HCT116 (cell line): ENCODE results near the gene ALKBH7. TPM values are rescaled to one million over a fixed set of nuclear protein-coding genes. Genes with fewer than 3 reads are reported as not detected.

ENCODE experiments used
- ATAC-seq: fragments of 200-7000 bp; cut with Tn5 transposase; 2 replicates; pipeline ENCODE4 v1.9.1; 2020; ENCODE audit warnings: mild to moderate bottlenecking, moderate library complexity
- BruUV-seq: library from RNA; stranded (reverse); fragments of 400-500 nt; replicated peaks from 2 replicates; lab custom pipeline; 2021; lab: Mats Ljungman, UMichigan
- CTCF ChIA-PET: fragments of 300-600 bp; sonication (Branson Sonifier 250); formaldehyde crosslinking; loops from one replicate; lab custom pipeline; 2021; ENCODE audit warnings: antibody characterized with exemption; lab: Charles Lee
- POLR2A ChIA-PET: fragments of 300-600, 350-600 bp; sonication (Branson Sonifier 250); formaldehyde crosslinking; loops from one replicate; lab custom pipeline; 2021; ENCODE audit warnings: antibody characterized with exemption; lab: Charles Lee
- RAD21 ChIA-PET, 2 experiments: fragments of 300-600 bp; sonication (Branson Sonifier 250); formaldehyde crosslinking; loops; one replicate each; lab custom pipeline; 2023; ENCODE audit warnings: low total read pairs in 2 of 2; ENCODE audit not compliant: uncharacterized antibody in 2 of 2, unreplicated experiment in 2 of 2, low non-redundant PET in 1 of 2; lab: Charles Lee
- DNase-seq: peaks from one replicate; pipeline ENCODE4 v3.0.0-alpha.2; 2010; ENCODE audit warnings: low read depth, low spot score
- H2AFZ ChIP-seq: fragments of 200-600 bp; shearing (Covaris generic), sonication (generic); 2 replicates; pipeline ENCODE4 v1.6.1; 2017; ENCODE audit warnings: low read depth, mixed run types, mixed read lengths, antibody characterized with exemption, low read length; ENCODE audit not compliant: poor library complexity, severe bottlenecking
- H3K27ac ChIP-seq: 2 replicates; pipeline ENCODE4 v1.5.1; 2012; ENCODE audit warnings: low read depth, low read length
- H3K27me3 ChIP-seq: fragments of 200-600 bp; sonication (generic); 2 replicates; pipeline ENCODE4 v1.6.1; 2016; ENCODE audit warnings: mixed run types, low read length, mixed read lengths; ENCODE audit not compliant: insufficient read depth
- H3K36me3 ChIP-seq, 2 experiments: fragments of 200-500 bp in 1 of 2; fragments of 200-600 bp in 1 of 2; sonication (Bioruptor generic) in 1 of 2; sonication (generic) in 1 of 2; 2 replicates each; pipeline versions ENCODE4 v1.5.1 to v1.6.1; 2014 to 2016; ENCODE audit warnings: low read length in 2 of 2, inconsistent platforms in 1 of 2, mixed read lengths in 1 of 2, mixed run types in 1 of 2; ENCODE audit not compliant: insufficient read depth in 2 of 2, control insufficient read depth in 1 of 2
- H3K4me1 ChIP-seq, 2 experiments: fragments of 200-600 bp in 1 of 2; sonication (generic) in 1 of 2; 2 replicates each; pipeline versions ENCODE4 v1.5.1 to v1.6.1; 2012 to 2017; ENCODE audit warnings: low read length in 2 of 2, inconsistent platforms in 1 of 2, mild to moderate bottlenecking in 1 of 2, mixed read lengths in 1 of 2, mixed run types in 1 of 2, moderate library complexity in 1 of 2; ENCODE audit not compliant: insufficient read depth in 2 of 2, control insufficient read depth in 1 of 2
- H3K4me2 ChIP-seq: fragments of 200-600 bp; sonication (generic); 2 replicates; pipeline ENCODE4 v1.6.1; 2017; ENCODE audit warnings: mixed run types, low read length, mixed read lengths
- H3K4me3 ChIP-seq, 2 experiments: fragments of 200-600 bp in 1 of 2; sonication (generic) in 1 of 2; replicated peaks in 1 of 2; 2 replicates each; pipeline ENCODE4 v1.5.1; 2011 to 2016; ENCODE audit warnings: low read length in 2 of 2, control low read depth in 1 of 2, low read depth in 1 of 2, mild to moderate bottlenecking in 1 of 2, mixed read lengths in 1 of 2, mixed run types in 1 of 2
- H3K79me2 ChIP-seq: fragments of 200-600 bp; sonication (generic); 2 replicates; pipeline ENCODE4 v1.6.1; 2017; ENCODE audit warnings: mild to moderate bottlenecking, mixed run types, low read length, moderate library complexity, mixed read lengths; ENCODE audit not compliant: insufficient read depth
- H3K9ac ChIP-seq: fragments of 200-600 bp; sonication (generic); 2 replicates; pipeline ENCODE4 v1.6.1; 2016; ENCODE audit warnings: low read length, mixed read lengths
- H3K9me2 ChIP-seq: fragments of 200-600 bp; sonication (generic), shearing (Covaris generic); 2 replicates; pipeline ENCODE4 v1.6.1; 2017; ENCODE audit warnings: mixed run types, mild to moderate bottlenecking, moderate library complexity; ENCODE audit not compliant: insufficient read depth
- H3K9me3 ChIP-seq, 2 experiments: fragments of 200-500 bp in 1 of 2; fragments of 200-600 bp in 1 of 2; sonication (Bioruptor generic) in 1 of 2; sonication (generic) in 1 of 2; 2 replicates each; pipeline ENCODE4 v1.6.1; 2014 to 2017; ENCODE audit warnings: low read length in 2 of 2, mixed read lengths in 2 of 2, inconsistent platforms in 1 of 2, low read depth in 1 of 2, mild to moderate bottlenecking in 1 of 2, mixed run types in 1 of 2, moderate library complexity in 1 of 2; ENCODE audit not compliant: control insufficient read depth in 1 of 2, insufficient read depth in 1 of 2
- H4K20me1 ChIP-seq: fragments of 200-600 bp; sonication (generic), shearing (Covaris generic); 2 replicates; pipeline ENCODE4 v1.6.1; 2017; ENCODE audit warnings: mixed run types, mild to moderate bottlenecking, moderate library complexity; ENCODE audit not compliant: insufficient read depth
- CBX3 ChIP-seq: IDR thresholded peaks from 2 replicates; pipeline ENCODE4 v1.6.1; 2012; ENCODE audit warnings: low read depth
- CEBPB ChIP-seq: IDR thresholded peaks from 2 replicates; pipeline ENCODE4 v1.6.1; 2012; ENCODE audit warnings: low read depth
- FOSL1 ChIP-seq: IDR thresholded peaks from 2 replicates; pipeline ENCODE4 v1.6.1; 2012; ENCODE audit warnings: low read depth
- JUND ChIP-seq: IDR thresholded peaks from 2 replicates; pipeline ENCODE4 v1.6.1; 2012
- MAX ChIP-seq: IDR thresholded peaks from 2 replicates; pipeline ENCODE4 v1.6.1; 2012
- POLR2A ChIP-seq: IDR thresholded peaks from 2 replicates; pipeline ENCODE4 v1.7.0; 2011; ENCODE audit warnings: borderline replicate concordance; ENCODE audit not compliant: insufficient read depth, insufficient read length; ENCODE audit errors: extremely low read depth
- RAD21 ChIP-seq: IDR thresholded peaks from 2 replicates; pipeline ENCODE4 v1.6.1; 2012; ENCODE audit warnings: low read depth, mild to moderate bottlenecking
- SIN3A ChIP-seq: IDR thresholded peaks from 2 replicates; pipeline ENCODE4 v1.6.1; 2012; ENCODE audit warnings: low read depth
- SP1 ChIP-seq: IDR thresholded peaks from 2 replicates; pipeline ENCODE4 v1.6.1; 2012; ENCODE audit warnings: low read depth
- ZFX ChIP-seq: fragments of 450-650 bp; IDR thresholded peaks from 2 replicates; pipeline ENCODE4 v1.6.1; 2017
- intact Hi-C: fragments of 100-400 bp; cut with micrococcal nuclease; formaldehyde crosslinking; loops from 2 replicates; pipeline ENCODE4 v1.10.0; 2022
- total RNA-seq: library from RNA; stranded (reverse); gene quantifications from one replicate; pipeline ENCODE4 v1.2.1, GENCODE V29; 2021; ENCODE audit not compliant: unreplicated experiment
- TF ChIP-seq, protein P1 (sequence below): IDR thresholded peaks from 2 replicates; pipeline ENCODE4 v1.6.1; 2011; ENCODE audit warnings: mild to moderate bottlenecking, low read length, moderate library complexity; ENCODE audit not compliant: insufficient replicate concordance; ENCODE audit errors: extremely low read depth
- TF ChIP-seq, protein P2 (sequence below): IDR thresholded peaks from 2 replicates; pipeline ENCODE4 v1.6.1; 2012; ENCODE audit warnings: low read depth
- TF ChIP-seq, protein P3 (sequence below): IDR thresholded peaks from 2 replicates; pipeline ENCODE4 v1.6.1; 2012

The ALKBH7 gene
- total RNA-seq, 1 experiment from 2014 or later, result 57.1 TPM

DNA sequence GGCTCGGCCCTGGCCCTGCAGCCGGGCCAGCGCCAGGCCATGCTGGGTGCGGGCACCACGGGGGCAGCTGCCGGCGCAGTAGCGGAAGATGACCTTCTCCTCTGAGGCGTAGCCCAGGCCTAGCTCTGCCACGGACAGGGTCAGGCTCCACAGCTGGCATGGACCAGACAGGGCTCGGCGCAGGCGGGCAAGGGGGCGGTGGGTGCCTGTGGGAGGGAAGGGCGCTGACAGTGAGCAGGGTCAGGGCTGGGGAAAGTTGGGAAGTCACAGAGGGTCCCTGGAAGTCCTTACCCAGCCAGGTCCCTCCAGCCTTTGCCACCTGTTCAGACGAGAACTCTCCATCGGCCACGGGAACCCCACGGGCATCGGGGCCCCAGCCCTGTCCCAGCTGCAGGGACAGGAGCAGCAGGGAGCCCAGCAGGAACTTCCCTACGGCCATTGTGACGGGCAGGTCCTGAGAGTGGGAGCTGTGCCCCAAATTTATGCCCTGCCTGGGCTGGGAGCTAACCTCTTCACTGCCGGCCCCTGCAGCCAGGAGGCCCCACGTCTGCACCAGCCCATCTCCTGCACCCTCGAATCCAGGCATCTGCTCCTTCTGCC is 2.9 kb downstream of the ALKBH7 start, which contains the start of gene PSPN:
TSS of gene PSPN (minus strand) at position 523 of the 600 bp plus-strand sequence. CDS start at position 439, 84 bp downstream.
- no TSS peak for BruUV-seq
- peaks cover 5 to 16% of the 10 kb centered on the region in 2 experiments; a peak in 3 of 4 replicates for H3K4me1 ChIP-seq
- no peaks in the 10 kb centered on the region for H3K79me2 ChIP-seq
- no peaks in the 10 kb centered on the region for H3K9me2 ChIP-seq
- TF ChIP-seq CEBPB, result no peak
- no peak for TF ChIP-seq ZFX
- no peak for TF ChIP-seq CBX3
- no peak for TF ChIP-seq JUND
- TF ChIP-seq FOSL1, result no peak
- no peak for TF ChIP-seq SIN3A
- TF ChIP-seq, protein P1, sequence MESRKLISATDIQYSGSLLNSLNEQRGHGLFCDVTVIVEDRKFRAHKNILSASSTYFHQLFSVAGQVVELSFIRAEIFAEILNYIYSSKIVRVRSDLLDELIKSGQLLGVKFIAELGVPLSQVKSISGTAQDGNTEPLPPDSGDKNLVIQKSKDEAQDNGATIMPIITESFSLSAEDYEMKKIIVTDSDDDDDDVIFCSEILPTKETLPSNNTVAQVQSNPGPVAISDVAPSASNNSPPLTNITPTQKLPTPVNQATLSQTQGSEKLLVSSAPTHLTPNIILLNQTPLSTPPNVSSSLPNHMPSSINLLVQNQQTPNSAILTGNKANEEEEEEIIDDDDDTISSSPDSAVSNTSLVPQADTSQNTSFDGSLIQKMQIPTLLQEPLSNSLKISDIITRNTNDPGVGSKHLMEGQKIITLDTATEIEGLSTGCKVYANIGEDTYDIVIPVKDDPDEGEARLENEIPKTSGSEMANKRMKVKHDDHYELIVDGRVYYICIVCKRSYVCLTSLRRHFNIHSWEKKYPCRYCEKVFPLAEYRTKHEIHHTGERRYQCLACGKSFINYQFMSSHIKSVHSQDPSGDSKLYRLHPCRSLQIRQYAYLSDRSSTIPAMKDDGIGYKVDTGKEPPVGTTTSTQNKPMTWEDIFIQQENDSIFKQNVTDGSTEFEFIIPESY, result no peak
- TF ChIP-seq POLR2A, result no peak
- no peak for TF ChIP-seq SP1
- TF ChIP-seq, protein P2, sequence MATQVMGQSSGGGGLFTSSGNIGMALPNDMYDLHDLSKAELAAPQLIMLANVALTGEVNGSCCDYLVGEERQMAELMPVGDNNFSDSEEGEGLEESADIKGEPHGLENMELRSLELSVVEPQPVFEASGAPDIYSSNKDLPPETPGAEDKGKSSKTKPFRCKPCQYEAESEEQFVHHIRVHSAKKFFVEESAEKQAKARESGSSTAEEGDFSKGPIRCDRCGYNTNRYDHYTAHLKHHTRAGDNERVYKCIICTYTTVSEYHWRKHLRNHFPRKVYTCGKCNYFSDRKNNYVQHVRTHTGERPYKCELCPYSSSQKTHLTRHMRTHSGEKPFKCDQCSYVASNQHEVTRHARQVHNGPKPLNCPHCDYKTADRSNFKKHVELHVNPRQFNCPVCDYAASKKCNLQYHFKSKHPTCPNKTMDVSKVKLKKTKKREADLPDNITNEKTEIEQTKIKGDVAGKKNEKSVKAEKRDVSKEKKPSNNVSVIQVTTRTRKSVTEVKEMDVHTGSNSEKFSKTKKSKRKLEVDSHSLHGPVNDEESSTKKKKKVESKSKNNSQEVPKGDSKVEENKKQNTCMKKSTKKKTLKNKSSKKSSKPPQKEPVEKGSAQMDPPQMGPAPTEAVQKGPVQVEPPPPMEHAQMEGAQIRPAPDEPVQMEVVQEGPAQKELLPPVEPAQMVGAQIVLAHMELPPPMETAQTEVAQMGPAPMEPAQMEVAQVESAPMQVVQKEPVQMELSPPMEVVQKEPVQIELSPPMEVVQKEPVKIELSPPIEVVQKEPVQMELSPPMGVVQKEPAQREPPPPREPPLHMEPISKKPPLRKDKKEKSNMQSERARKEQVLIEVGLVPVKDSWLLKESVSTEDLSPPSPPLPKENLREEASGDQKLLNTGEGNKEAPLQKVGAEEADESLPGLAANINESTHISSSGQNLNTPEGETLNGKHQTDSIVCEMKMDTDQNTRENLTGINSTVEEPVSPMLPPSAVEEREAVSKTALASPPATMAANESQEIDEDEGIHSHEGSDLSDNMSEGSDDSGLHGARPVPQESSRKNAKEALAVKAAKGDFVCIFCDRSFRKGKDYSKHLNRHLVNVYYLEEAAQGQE, result no peak
- no peak for TF ChIP-seq MAX
- TF ChIP-seq, protein P3, sequence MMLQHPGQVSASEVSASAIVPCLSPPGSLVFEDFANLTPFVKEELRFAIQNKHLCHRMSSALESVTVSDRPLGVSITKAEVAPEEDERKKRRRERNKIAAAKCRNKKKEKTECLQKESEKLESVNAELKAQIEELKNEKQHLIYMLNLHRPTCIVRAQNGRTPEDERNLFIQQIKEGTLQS, result no peak
- no peak for TF ChIP-seq RAD21
- CTCF ChIA-PET, result no interaction called here
- DNase-seq (no peak), ATAC-seq (no peak)
- no peaks in the 10 kb centered on the region for H3K27me3 ChIP-seq
- no peak within 1 kb of the TSS for H3K9ac ChIP-seq
- H3K4me3 ChIP-seq, result no peak within 1 kb of the TSS
- peaks cover 9% of the 10 kb centered on the region in 2 experiments; a peak in 2 of 4 replicates for H3K36me3 ChIP-seq
- POLR2A ChIA-PET, result no interaction called here
- H2AFZ ChIP-seq, result no peak within 1 kb of the TSS
- intact Hi-C loops, result no loop called here
- RAD21 ChIA-PET, result no interaction called here
- no peak within 1 kb of the TSS for H3K4me2 ChIP-seq
- H3K27ac ChIP-seq, result no peak within 1 kb of the TSS
- H3K9me3 ChIP-seq, result no peaks in the 10 kb centered on the region
- no peaks in the 10 kb centered on the region for H4K20me1 ChIP-seq
